ENCODE measurements around the gene KDELR1. TPM values are rescaled to one million over a fixed set of nuclear protein-coding genes. Genes with fewer than 3 reads are reported as not detected.
"Not testable (repeated sequence)": the region's sequence is repeated elsewhere in the genome, so short reads cannot be mapped to it uniquely, and the experiment has no call there.

KDELR1 gene
- total RNA-seq, 1 experiment from 2014 or later = 82.2 TPM

DNA sequence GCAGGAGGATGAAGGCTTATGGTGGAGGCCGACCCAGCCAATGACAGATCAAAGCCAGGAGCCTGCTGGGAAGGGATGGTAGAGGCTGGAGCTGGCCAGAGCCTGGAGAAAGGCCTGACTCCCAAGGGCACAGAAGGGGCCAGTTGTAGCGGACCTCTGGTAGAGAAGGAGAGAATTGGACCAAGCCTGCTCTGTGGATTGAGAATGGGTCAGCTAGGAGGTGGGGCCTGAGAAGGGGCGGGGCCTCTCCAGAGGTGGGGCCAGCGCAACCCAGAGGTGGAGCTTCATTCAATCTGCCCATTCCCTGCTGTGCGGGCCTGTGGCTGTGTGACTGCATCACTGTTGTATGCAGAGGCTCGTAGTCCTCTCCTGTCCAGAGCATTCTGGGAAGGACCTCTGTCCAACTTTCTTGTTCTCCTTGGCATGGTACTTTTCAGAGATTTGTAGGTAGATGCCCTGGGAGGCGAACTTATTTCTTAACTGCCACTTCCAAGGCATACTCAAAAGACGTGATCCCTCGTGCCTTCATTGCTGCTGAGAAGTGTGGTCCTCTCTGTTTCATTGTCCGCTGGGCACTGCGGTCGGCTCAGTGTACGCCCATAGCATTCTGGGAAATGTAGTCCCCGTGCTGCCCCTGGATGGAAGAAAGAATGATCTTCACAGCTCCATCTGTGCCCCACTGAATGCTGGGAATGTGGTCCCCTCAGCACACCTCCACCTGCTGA lies 8.8 kb upstream of the KDELR1 start:
- DNase-seq (ENCODE audit: low read depth, low spot score) = peak; percentile 77
- in situ Hi-C loops (cut with HindIII; ENCODE audit: low pct_unique_long_range_greater_than_20kb, low sequenced_read_pairs) = no loop called here

DNA sequence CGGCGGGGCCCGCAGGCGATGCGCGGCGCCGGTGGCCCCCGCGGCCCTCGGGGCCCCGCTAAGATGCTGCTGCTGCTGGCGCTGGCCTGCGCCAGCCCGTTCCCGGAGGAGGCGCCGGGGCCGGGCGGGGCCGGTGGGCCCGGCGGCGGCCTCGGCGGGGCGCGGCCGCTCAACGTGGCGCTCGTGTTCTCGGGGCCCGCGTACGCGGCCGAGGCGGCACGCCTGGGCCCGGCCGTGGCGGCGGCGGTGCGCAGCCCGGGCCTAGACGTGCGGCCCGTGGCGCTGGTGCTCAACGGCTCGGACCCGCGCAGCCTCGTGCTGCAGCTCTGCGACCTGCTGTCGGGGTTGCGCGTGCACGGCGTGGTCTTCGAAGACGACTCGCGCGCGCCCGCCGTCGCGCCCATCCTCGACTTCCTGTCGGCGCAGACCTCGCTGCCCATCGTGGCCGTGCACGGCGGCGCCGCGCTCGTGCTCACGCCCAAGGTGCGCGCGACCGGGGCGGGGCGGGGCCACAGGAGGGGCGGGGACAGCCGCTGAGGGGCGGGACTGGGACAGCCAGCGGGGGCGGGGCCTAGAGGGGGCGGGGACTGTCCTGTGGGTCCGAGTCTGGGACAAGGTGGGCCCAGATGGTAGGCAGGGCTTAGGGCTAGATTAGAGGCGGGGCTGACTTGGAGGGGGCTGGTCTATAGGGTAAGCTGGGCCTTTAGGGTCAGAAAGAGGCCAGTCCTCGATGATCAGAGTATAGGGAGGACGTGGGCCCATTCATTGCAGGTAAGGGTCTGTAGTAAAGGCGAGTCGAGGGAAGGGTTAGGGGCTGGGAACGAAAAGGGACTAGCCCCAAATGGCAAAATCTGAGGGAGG lies 7.3 kb upstream of the KDELR1 start:
- peak; percentile 59 for DNase-seq (ENCODE audit: low read depth, low spot score)
- in situ Hi-C loops (cut with HindIII; ENCODE audit: low pct_unique_long_range_greater_than_20kb, low sequenced_read_pairs) = no loop called here

DNA sequence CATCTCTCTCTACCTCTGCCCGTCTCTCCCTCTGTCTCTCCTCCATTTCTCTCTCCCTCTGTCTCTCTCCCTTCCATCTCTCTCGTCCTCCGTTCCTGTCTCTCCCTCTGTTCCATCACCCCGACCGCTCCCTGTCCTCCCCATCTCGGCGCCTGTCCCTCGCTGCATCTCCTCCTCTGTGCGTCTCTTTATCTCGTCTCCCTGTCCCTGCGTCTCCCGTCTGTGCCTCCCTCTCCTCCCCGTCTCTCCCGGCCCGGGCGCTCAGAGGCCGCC lies 6.7 kb upstream of the KDELR1 start:
- no peak for DNase-seq (ENCODE audit: low read depth, low spot score)
- in situ Hi-C loops (cut with HindIII; ENCODE audit: low pct_unique_long_range_greater_than_20kb, low sequenced_read_pairs) = no loop called here

DNA sequence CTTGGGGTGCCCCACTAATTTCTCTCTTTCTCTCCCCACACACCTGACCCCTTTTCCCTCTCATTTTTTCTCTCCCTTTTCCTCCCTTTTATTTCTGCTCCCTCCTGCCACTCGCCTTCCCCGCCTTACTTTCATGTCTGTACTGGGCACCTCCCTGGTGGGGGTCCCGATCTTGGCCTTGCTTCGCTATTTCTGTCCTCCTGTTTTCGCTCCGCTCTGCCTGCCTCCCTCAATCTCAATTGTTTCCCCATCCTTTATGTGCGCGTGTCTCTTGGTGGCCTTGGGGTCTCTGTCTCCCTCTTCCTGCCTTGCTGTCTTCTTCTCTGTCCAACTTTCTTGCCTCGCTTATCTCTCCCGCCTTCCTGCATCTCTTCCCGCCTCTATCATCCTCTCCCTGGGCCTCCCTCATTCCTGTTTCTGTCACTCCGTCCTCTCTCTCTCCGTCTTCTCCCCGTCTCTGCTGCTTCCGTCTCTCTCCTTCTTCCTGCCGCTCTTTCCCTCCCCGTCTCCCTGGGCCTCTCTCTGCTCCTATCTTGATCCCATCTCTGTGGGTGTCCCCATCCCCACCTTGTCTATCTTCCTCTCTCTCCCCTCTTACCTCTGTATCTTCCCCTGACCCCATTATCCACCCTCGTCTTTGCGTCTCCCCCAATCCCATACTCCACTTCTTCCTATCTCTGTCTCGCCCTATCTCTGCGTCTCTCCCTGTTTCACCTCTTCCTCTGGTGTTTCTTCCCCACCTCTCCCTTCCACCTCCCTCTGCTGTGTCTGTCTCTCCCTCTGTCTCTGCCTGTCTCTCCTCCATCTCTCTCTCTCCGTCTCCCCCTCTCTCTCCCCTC lies 6.1 kb upstream of the KDELR1 start:
- DNase-seq (ENCODE audit: low read depth, low spot score) = no peak
- in situ Hi-C loops (cut with HindIII; ENCODE audit: low pct_unique_long_range_greater_than_20kb, low sequenced_read_pairs) = no loop called here

DNA sequence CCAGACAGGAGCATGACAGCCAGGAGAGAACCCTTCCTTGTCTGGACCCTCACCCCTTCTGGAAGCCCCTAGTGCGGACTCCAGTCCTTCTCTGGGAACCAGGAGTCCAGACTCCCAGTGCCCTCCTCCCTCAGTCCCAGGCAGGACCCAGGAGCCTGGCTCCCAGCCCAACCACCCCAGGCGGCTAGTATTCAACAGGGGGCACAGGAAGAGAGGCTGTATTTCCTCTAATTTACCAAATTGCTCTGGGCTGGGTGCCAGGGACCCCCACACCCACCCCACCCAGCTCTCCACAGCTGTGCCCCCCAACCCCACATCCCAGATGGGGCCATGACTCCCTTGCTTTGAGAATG lies 5.4 kb upstream of the KDELR1 start:
- DNase-seq (ENCODE audit: low read depth, low spot score) = no peak
- in situ Hi-C loops (cut with HindIII; ENCODE audit: low pct_unique_long_range_greater_than_20kb, low sequenced_read_pairs) = no loop called here

DNA sequence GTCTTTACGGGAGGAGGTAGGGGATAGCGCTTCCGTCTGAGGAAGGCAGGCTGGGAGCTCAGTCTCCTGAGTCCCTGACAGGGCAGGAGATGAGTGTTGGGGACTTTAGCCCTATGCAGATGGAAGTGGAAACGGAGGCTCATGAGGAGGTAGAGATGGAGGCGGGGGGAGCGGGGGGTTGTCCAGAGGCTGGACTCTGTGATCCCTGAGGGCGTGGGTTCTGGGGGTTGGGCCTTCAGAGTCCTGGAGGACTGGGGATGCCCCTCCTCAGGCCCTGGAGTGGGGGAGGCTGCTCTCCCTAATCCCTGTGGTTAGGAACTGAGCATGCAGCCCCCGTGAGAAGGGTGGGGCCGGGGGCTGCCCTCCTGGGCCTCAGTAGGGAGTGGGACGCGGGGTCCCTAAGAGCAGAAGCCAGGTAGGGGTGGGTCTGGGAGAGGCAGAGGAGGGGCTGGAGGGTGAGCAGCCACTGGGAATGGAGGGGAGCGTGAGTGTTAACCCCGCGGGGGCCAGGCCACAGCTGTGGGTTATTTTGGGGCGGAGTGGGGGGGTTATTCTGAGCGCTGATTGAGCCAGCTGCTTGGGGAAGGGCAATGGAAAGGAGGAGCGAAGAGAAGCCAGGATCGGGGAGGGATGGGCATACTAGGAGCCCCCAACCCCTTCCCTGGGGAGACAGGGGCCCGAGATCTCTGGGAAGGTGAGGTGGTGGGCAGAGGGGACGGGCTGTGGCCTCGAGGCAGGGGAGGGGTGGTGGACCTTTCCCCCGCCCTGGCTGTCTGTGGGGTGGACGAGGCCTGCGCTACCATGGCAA lies 4.9 kb upstream of the KDELR1 start:
- in situ Hi-C loops (cut with HindIII; ENCODE audit: low pct_unique_long_range_greater_than_20kb, low sequenced_read_pairs) = no loop called here
- DNase-seq (ENCODE audit: low read depth, low spot score) = no peak

DNA sequence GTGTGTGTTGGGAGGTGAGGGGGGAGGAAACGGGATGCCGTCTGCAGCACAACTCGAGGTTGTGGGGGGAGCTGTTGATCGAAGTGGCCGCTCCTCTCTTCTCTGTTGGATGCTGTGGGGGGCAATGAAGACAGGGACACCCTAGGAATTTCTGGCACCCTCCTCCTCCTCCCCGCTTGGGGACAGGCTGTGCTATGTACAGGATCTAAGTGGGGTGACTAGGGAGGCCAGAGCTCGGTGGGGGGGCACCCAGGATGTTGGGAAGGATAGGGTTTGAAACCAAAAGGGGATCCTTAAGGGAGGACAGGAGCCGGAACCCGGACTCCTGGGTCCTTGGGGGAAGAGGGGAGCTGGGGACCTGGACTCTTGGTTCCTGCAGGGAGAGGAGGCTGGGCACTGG lies 4.1 kb upstream of the KDELR1 start:
- no peak for DNase-seq (ENCODE audit: low read depth, low spot score)
- in situ Hi-C loops (cut with HindIII; ENCODE audit: low pct_unique_long_range_greater_than_20kb, low sequenced_read_pairs) = no loop called here

DNA sequence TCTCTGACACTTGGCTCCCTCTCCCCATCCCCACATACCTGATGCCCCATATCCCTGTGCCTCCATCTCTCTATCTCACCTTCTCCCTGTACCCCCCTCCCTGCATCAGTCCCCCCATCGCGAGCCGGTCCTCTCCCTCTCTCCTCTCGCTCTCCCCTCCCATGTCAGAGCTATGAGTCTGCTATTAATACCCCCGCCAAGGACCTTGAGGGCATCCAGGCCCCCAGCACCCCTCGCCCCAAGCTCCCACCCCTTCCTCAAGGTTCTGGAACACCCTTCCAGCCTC lies 3.8 kb upstream of the KDELR1 start:
- DNase-seq (ENCODE audit: low read depth, low spot score) = no peak
- in situ Hi-C loops (cut with HindIII; ENCODE audit: low pct_unique_long_range_greater_than_20kb, low sequenced_read_pairs) = no loop called here

DNA sequence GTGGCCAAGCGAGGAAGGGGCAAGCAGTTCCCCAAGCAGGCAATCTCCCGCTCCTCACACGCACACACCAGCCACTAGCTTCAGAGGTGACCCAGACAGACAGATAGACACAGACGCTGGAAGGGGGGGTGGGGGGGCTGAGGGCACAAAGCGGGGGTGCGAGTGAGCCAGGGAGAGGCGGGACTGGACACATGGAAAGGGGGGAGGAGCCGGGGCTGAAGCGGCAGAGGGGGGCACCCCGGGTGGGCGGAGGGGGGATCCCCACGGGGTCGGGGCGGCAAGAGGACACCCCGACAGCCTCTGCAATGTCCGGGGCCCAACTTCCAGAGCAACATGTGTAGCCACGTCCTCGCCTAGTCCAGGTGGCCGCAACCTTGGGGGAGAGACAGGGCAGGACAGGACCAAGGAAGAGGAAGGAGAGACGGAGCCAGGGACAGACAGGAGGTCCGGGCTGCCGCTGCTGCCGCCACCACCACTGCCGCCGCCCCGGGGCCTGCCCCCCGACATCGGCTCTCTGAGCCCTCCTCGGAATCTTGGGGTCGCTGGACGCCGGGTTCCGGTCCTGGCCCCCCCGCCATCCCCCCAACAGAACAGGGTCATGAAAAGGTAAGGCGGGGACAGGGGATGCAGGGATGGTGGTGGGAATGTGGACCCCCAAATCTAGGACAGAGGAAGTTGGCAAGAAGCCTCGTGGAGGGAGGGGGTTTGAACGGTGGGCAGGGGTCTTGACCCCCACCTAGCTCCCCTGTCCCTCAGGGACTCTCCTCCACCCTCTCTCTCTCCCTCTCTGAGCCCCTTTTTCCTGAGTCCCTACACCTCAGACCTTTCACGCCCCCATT lies 3.2 kb upstream of the KDELR1 start:
- DNase-seq (ENCODE audit: low read depth, low spot score) = no peak
- in situ Hi-C loops (cut with HindIII; ENCODE audit: low pct_unique_long_range_greater_than_20kb, low sequenced_read_pairs) = no loop called here

DNA sequence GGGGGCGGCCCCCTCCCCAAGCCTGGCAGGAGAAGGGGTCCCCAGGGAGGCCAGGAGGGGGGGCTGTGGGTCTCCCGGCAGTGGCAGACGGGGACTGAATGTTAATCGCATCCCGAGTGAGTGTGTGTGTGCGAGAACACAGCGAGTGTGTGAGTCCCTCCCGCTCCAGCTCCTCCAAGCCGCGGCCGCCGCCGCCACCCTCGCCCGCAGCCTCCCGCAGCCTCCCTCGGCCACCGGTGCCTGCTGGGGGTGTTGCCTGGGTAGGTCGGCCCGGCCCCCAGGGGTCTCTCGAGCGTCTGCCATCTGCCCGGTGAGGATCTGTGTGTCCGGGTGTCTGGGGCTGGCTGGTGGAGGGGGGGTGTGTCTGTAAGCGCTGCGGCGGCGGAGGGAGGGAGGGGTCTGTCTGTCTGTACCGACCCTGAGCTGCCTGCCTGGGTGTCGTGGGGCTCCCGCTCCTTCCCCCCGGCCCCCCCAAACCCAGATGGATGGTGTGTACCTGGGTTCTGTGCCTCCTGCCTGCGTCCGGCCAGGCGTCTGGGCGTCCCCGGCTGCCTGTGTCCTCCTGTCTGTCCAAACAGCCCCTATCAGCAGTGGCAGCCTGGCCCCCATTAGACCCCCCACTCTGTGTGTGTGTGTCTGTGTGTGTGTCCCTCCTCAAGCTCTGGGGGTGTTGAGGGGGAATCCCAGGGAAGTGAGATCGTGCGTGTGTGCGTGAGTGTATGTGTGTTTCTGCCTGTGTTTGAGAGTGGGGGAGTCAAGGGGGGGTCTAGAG lies 2.4 kb upstream of the KDELR1 start, which contains the start of gene GRIN2D:
TSS of gene GRIN2D (plus strand) at position 110 of the 772 bp plus-strand sequence. CDS start 4,725 bp downstream, outside the sequence.
- in situ Hi-C loops (cut with HindIII; ENCODE audit: low pct_unique_long_range_greater_than_20kb, low sequenced_read_pairs) = no loop called here
- DNase-seq (ENCODE audit: low read depth, low spot score) = no peak

DNA sequence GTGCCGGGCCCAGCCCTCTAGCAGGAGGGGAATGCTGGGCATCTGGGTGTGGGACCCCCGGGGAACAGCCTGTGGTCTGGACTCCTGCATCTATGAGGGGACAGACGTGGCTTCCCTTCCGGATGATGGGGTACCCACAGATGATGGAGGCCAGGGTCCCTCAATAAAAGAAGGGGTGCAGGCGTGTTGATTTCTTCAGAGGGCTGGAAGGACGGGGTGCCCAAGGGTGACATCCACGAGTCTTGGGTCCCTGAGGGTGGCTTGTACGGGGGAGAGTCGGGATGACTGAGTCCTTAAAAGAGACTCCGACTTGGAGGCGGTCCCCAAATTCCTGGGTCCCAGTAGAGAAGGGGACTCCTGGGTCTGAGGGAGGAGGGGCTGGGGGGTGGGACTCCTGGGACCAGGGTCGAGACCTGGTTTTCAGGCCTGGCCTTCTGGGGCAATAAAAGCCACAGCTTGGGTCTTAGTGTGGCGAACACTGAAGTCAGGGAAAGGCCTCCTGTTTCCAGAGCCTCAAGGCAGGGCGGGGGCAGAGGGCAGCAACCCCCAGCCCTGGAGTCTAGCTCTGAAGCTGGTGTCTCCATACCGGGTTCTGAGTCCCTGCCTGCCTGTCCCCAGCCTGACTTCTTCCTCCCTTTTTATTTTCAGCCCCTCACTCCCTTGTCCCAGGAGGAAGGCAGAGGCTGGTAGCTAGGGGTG lies 1.7 kb upstream of the KDELR1 start:
- in situ Hi-C loops (cut with HindIII; ENCODE audit: low pct_unique_long_range_greater_than_20kb, low sequenced_read_pairs) = no loop called here
- DNase-seq (ENCODE audit: low read depth, low spot score) = no peak

DNA sequence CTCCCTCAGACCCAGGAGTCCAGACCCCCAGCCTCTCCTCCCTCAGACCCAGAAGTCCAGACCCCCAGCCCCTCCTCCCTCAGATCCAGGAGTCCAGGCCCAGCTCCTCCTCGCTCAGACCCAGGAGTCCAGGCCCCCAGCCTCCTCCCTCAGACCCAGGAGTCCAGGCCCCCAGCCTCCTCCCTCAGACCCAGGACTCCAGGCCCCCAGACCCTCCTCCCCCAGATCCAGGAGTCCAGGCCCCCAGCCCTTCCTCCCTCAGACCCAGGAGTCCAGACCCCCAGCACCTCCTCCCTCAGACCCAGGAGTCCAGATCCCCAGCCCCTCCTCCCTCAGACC lies 624 bp upstream of the KDELR1 start:
- DNase-seq (ENCODE audit: low read depth, low spot score); in situ Hi-C loops (cut with HindIII; ENCODE audit: low pct_unique_long_range_greater_than_20kb, low sequenced_read_pairs): not testable (repeated sequence)

DNA sequence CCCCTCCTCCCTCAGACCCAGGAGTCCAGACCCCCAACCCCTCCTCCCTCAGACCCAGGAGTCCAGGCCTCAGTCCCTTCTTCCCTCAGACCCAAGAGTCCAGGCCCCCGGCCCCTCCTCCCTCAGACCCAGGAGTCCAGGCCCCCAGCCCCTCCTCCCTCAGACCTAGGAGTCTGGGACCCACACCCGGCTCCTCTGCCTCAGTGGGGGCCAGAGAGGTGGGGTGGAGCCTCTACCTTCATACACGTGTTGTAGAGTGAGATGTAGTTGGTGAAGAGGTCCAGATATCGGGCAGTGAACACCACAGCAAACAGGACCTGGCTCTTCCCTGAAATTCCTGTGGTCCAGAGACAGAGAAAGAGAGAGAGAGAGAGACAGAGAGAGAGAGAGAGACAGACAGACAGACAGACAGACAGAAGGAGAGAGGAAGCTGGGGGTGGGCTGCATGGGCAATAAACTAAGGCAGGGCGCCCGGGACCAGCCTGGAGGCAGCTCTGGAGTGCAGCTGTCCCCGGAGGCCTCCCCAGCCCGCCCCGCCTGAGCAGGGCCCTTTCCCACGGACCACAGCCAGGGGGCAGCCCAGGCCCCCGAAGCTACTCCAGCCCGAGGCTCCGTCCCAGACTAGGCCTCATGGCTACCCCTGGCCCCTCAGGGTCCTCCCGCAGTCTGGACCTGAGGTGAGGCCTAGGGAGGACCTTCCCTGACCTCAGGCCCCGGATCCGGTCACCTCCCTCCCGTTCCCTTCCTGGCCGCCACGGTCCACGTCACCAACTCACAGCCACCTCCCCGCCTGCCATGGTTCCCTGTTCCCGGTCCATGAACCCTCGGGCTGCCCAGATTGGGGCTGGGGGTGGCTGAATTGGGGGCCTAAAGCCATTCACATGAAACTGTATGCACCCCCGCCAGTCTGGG lies 907 bp downstream of the KDELR1 start:
- peak; percentile 57 for DNase-seq (ENCODE audit: low read depth, low spot score)
- in situ Hi-C loops (cut with HindIII; ENCODE audit: low pct_unique_long_range_greater_than_20kb, low sequenced_read_pairs) = no loop called here

DNA sequence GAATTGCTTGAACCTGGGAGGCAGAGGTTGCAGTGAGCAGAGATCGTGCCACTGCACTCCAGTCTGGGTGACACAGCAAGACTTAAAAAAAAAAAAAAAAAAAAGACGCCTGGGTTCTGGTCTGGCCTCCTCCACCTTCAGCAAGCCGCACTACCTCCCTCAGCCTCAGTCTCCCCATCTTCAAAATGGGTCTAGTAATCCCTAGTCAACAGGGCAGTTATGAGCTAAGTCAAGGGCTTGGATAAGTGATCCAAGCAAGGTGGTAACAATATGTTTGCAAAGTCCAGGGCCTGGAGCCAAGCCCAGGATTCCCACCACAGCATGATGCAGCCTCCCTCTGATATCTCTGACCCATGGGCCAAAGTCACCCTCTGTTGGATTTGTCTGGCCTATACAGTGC lies 4.4 kb downstream of the KDELR1 start:
- in situ Hi-C loops (cut with HindIII; ENCODE audit: low pct_unique_long_range_greater_than_20kb, low sequenced_read_pairs) = no loop called here
- DNase-seq (ENCODE audit: low read depth, low spot score) = no peak

DNA sequence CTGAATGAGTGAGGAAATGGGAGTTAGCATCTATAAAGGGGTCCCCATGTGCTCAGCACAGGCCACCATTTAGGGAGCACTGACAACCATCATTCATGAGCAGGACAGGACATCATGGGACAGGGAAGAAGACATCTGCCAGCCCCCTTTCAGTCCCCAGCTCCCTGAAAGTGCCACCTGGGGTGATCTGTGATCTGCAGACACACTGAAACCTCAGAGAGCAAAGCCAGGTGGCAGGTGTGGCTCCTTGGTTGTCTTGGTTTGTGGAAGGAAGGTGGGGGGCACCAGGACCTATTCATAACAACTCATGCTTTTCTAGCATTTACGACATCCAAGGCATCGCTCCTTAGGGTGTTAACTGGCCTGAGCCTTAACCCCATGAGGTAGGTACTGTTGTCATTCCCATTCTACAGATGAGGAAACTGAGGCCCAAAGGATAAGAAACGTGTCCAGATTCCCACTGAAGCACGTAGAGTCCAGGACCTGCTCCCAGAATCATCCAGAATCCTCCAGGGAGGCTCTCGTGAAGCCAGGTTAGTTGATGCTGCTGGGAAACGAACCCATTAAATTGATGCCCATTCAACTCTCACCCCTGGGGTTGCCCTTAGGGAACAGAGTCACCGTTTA lies 5.8 kb downstream of the KDELR1 start:
- in situ Hi-C loops (cut with HindIII; ENCODE audit: low pct_unique_long_range_greater_than_20kb, low sequenced_read_pairs) = no loop called here
- no peak for DNase-seq (ENCODE audit: low read depth, low spot score)
